HL-60 (cell line): ENCODE results near the gene GOLGA8J.

Experiments
- DNase-seq, 2 experiments: peaks; one replicate each; pipeline ENCODE4 v3.0.0-alpha.2; 2010 to 2020; ENCODE audit warnings: low read depth in 1 of 2, low spot score in 1 of 2
- H3K27ac ChIP-seq: fragments of 250-450 bp; sonication (Bioruptor Pico); replicated peaks from 2 replicates; pipeline ENCODE4 v1.5.1; 2020; ENCODE audit warnings: mild to moderate bottlenecking, moderate library complexity
- H3K27me3 ChIP-seq: fragments of 250-450 bp; sonication (Bioruptor Pico); 2 replicates; pipeline ENCODE4 v1.5.1; 2021; ENCODE audit warnings: mild to moderate bottlenecking, moderate library complexity; ENCODE audit not compliant: insufficient read depth, poor library complexity, severe bottlenecking
- H3K4me3 ChIP-seq: replicated peaks from 2 replicates; pipeline ENCODE4 v1.5.1; 2011; ENCODE audit warnings: mild to moderate bottlenecking, control low read depth, low read length; ENCODE audit not compliant: insufficient read depth
- GABPA ChIP-seq: IDR thresholded peaks from 2 replicates; pipeline ENCODE4 v1.6.1; 2012; ENCODE audit warnings: low read depth
- POLR2AphosphoS5 ChIP-seq: IDR thresholded peaks from 2 replicates; pipeline ENCODE4 v1.6.1; 2012; ENCODE audit warnings: low read depth
- SPI1 ChIP-seq: IDR thresholded peaks from 2 replicates; pipeline ENCODE4 v1.6.1; 2012; ENCODE audit warnings: low read depth, mild to moderate bottlenecking, borderline replicate concordance
- TF ChIP-seq, protein P1 (sequence below): IDR thresholded peaks from one replicate; pipeline ENCODE4 v1.5.1; 2011; ENCODE audit warnings: low read length, control low read depth, inconsistent platforms; ENCODE audit not compliant: insufficient read depth
- TF ChIP-seq, protein P2 (sequence below): IDR thresholded peaks from 2 replicates; pipeline ENCODE4 v1.6.1; 2012; ENCODE audit warnings: low read depth; ENCODE audit not compliant: insufficient replicate concordance

GOLGA8J gene

DNA sequence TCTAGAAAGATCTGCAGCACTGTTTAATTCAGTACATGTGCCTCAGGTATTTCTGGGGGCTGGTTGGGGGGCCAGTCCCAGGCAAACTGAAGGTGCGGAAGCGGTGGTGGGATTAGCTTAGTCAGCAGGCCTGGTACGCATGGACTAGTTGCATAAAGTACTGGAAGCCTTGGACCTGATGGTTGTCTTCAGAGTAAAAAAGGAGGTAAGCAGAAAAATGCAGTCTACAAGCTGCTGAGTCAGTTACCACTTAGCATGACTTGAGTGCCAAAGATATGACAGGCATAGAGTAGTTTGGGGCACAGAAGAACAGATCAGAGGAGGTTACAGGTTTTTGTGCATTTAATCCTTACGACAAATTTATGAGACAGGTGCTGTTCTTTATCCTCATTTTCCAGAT lies 19.9 kb upstream of the GOLGA8J start:
- Histone ChIP-seq H3K27me3 (no peaks in the 10 kb centered on the region), H3K4me3 (no peak overlapping the region), H3K27ac (no peak overlapping the region)
- no peak for TF ChIP-seq POLR2AphosphoS5
- no peak for TF ChIP-seq SPI1
- TF ChIP-seq, protein P1, sequence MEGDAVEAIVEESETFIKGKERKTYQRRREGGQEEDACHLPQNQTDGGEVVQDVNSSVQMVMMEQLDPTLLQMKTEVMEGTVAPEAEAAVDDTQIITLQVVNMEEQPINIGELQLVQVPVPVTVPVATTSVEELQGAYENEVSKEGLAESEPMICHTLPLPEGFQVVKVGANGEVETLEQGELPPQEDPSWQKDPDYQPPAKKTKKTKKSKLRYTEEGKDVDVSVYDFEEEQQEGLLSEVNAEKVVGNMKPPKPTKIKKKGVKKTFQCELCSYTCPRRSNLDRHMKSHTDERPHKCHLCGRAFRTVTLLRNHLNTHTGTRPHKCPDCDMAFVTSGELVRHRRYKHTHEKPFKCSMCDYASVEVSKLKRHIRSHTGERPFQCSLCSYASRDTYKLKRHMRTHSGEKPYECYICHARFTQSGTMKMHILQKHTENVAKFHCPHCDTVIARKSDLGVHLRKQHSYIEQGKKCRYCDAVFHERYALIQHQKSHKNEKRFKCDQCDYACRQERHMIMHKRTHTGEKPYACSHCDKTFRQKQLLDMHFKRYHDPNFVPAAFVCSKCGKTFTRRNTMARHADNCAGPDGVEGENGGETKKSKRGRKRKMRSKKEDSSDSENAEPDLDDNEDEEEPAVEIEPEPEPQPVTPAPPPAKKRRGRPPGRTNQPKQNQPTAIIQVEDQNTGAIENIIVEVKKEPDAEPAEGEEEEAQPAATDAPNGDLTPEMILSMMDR = no peak
- no peak for TF ChIP-seq GABPA
- no peak for DNase-seq

DNA sequence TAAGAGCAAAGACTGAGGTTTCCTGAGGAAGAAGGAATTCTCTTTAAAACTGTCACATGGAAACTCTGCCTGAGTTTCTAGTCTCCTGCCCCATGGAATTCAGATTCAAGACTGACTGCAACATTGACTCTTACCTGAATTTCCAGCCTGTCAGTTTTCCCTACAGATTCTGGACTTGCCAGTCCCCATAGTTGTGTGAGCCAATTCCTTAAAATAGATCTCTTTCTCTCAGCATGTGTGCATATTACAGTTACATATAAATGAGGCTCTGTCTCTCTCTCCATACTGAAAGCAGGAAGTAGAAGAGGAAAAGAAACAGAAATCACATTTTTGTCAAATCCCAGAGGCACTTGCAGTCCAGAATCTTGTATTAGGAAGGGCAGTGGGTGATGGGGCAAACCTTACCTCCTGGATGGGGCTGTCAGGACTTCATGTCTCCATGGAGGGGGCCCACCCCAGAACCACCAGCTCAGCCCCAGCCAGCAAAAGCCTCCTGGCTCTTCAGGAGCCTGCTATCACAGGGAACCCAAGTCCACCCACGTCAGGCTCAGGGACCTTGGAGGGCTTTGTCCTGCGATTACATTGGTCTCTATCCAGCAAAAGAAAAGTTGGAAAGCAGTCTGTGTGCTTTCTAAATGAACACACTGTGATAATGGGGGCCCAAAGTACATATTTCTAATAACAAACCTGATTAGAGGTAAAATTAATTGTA lies 18.8 kb upstream of the GOLGA8J start:
- H3K27ac ChIP-seq = no peak overlapping the region
- TF ChIP-seq SPI1 = no peak
- TF ChIP-seq POLR2AphosphoS5 = no peak
- no peak for TF ChIP-seq GABPA
- TF ChIP-seq, protein P2, sequence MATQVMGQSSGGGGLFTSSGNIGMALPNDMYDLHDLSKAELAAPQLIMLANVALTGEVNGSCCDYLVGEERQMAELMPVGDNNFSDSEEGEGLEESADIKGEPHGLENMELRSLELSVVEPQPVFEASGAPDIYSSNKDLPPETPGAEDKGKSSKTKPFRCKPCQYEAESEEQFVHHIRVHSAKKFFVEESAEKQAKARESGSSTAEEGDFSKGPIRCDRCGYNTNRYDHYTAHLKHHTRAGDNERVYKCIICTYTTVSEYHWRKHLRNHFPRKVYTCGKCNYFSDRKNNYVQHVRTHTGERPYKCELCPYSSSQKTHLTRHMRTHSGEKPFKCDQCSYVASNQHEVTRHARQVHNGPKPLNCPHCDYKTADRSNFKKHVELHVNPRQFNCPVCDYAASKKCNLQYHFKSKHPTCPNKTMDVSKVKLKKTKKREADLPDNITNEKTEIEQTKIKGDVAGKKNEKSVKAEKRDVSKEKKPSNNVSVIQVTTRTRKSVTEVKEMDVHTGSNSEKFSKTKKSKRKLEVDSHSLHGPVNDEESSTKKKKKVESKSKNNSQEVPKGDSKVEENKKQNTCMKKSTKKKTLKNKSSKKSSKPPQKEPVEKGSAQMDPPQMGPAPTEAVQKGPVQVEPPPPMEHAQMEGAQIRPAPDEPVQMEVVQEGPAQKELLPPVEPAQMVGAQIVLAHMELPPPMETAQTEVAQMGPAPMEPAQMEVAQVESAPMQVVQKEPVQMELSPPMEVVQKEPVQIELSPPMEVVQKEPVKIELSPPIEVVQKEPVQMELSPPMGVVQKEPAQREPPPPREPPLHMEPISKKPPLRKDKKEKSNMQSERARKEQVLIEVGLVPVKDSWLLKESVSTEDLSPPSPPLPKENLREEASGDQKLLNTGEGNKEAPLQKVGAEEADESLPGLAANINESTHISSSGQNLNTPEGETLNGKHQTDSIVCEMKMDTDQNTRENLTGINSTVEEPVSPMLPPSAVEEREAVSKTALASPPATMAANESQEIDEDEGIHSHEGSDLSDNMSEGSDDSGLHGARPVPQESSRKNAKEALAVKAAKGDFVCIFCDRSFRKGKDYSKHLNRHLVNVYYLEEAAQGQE = no peak
- TF ChIP-seq, protein P1 = no peak
- no peaks in the 10 kb centered on the region for H3K27me3 ChIP-seq
- no peak overlapping the region for H3K4me3 ChIP-seq
- DNase-seq = no peak

DNA sequence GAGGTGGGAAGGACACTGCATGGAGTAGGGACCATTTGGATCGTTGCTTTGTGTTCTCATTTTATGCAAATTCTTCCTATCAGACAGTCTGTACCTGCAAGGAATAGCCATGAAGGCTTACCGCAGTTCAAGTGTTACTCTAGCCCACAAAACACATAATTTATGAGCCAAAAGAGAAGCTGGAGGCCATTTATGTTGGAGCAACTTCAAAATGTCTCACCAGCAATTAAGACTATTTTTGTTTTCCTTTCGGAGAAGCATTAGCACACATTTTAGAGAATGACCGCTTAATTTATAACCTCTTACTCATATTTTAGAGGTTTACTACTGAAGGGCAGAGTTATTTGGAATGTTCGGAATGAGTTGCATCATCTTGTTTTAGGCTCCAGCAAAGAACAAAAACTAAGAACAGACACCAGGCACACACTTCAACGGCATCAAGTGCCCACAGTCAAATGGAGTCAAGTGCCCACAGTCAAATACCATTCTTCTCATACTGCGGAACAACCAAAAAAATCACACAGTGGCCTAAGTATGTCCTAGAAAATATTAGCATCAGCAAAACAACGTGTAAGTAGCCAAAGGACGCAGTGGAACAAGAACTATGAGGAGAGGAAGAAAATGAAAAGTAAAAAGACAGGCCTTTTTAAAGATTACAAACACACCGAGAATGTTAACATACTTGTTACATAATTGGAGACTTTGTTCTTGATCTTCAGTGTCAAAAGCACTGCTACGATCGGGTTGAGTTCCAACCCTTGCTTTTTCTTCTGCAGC lies 17.5 kb upstream of the GOLGA8J start:
- no peak overlapping the region for H3K27ac ChIP-seq
- no peaks in the 10 kb centered on the region for H3K27me3 ChIP-seq
- TF ChIP-seq GABPA (no peak), SPI1 (no peak), POLR2AphosphoS5 (no peak)
- TF ChIP-seq, protein P2 = no peak
- TF ChIP-seq, protein P1 = no peak
- DNase-seq = no peak
- H3K4me3 ChIP-seq = no peak overlapping the region
